ENCODE measurements around the gene CDH24. TPM values are rescaled to one million over a fixed set of nuclear protein-coding genes. Genes with fewer than 3 reads are reported as not detected.

CDH24 gene
- total and polyA plus RNA-seq, 10 of the 15 experiments (the other 5 are each of a cell fraction or from before 2014, with no cell fraction given): 0.10 to 1.5 (median 0.45) TPM; not detected in 2

GRCh38 chr14:23055147-23055550, 2.2 kb downstream of the CDH24 start (continued):
- no peak for TF ChIP-seq MYC (IDR thresholded peaks at IDR 0.05; ENCODE audit: insufficient read depth, insufficient read length, insufficient replicate concordance, low read length, severe bottlenecking)
- TF ChIP-seq ZNF207 (IDR thresholded peaks at IDR 0.05; ENCODE audit: borderline replicate concordance): no peak
- no peak for TF ChIP-seq BCLAF1 (IDR thresholded peaks at IDR 0.05)
- no peak for TF ChIP-seq STAT3 (IDR thresholded peaks at IDR 0.05; ENCODE audit: low read depth, low read length)
- no peak for TF ChIP-seq ZNF592 (IDR thresholded peaks at IDR 0.05)
- no peak for TF ChIP-seq PAX5 (IDR thresholded peaks at IDR 0.05; ENCODE audit: borderline replicate concordance, low read depth, low read length)
- TF ChIP-seq CHD1 (IDR thresholded peaks at IDR 0.05; ENCODE audit: low read depth, low read length): no peak
